Brain microvascular endothelial cell (primary cell): Measurements from ENCODE around the gene LMO1.

ENCODE experiments used
- DNase-seq: peaks from one replicate; pipeline ENCODE4 v3.0.0-alpha.2; 2020
- H3K27ac ChIP-seq: fragments of 250-450 bp; sonication (Bioruptor Pico); 2 replicates; pipeline ENCODE4 v1.5.1; 2020; ENCODE audit warnings: mild to moderate bottlenecking, moderate library complexity
- H3K27me3 ChIP-seq: fragments of 250-450 bp; sonication (Bioruptor Pico); replicated peaks from 2 replicates; pipeline ENCODE4 v1.5.1; 2020; ENCODE audit warnings: mild to moderate bottlenecking
- H3K36me3 ChIP-seq: fragments of 250-450 bp; sonication (Bioruptor Pico); replicated peaks from 2 replicates; pipeline ENCODE4 v1.5.1; 2020; ENCODE audit warnings: mild to moderate bottlenecking
- H3K4me3 ChIP-seq: 2 replicates; pipeline ENCODE4 v1.5.1; 2011; ENCODE audit warnings: low read depth, mild to moderate bottlenecking, control low read depth, low read length, moderate library complexity
- in situ Hi-C: cut with HindIII; loops from 2 replicates; pipeline ENCODE4 v1.10.0; 2017; ENCODE audit warnings: low sequenced_read_pairs, low pct_ligation_motif_present
- TF ChIP-seq, protein P1 (sequence below): IDR thresholded peaks from 2 replicates; pipeline ENCODE4 v1.5.1; 2011; ENCODE audit warnings: low read depth, mild to moderate bottlenecking, moderate library complexity, low read length, control low read depth, inconsistent platforms; ENCODE audit errors: missing control alignments

Gene LMO1

DNA sequence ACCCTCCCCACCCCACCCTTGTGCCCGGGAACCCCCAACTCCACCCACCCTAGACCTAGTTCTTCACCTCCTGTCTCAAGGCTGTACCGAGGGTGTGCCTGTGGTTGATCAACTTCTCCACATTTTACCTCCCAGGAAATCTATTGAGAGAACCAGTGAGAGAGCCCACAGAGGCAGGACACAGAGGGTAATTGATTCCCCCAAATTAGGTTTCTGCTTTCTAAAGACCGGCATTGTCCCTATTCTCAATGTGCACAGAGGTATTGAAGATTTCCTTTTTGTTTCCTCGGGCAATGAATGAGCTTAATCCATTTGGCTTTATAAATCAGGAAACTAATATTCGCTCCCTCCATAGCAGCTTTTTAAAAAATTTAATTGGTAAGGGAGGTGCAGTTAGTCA lies 6.0 kb upstream of the LMO1 start:
- Histone ChIP-seq H3K27me3 (peaks cover 44% of the 10 kb centered on the region), H3K4me3 (no peak overlapping the region), H3K36me3 (no peaks in the 10 kb centered on the region), H3K27ac (no peak overlapping the region)
- TF ChIP-seq, protein P1, sequence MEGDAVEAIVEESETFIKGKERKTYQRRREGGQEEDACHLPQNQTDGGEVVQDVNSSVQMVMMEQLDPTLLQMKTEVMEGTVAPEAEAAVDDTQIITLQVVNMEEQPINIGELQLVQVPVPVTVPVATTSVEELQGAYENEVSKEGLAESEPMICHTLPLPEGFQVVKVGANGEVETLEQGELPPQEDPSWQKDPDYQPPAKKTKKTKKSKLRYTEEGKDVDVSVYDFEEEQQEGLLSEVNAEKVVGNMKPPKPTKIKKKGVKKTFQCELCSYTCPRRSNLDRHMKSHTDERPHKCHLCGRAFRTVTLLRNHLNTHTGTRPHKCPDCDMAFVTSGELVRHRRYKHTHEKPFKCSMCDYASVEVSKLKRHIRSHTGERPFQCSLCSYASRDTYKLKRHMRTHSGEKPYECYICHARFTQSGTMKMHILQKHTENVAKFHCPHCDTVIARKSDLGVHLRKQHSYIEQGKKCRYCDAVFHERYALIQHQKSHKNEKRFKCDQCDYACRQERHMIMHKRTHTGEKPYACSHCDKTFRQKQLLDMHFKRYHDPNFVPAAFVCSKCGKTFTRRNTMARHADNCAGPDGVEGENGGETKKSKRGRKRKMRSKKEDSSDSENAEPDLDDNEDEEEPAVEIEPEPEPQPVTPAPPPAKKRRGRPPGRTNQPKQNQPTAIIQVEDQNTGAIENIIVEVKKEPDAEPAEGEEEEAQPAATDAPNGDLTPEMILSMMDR, result no peak
- in situ Hi-C loops, result no loop called here
- no peak for DNase-seq

DNA sequence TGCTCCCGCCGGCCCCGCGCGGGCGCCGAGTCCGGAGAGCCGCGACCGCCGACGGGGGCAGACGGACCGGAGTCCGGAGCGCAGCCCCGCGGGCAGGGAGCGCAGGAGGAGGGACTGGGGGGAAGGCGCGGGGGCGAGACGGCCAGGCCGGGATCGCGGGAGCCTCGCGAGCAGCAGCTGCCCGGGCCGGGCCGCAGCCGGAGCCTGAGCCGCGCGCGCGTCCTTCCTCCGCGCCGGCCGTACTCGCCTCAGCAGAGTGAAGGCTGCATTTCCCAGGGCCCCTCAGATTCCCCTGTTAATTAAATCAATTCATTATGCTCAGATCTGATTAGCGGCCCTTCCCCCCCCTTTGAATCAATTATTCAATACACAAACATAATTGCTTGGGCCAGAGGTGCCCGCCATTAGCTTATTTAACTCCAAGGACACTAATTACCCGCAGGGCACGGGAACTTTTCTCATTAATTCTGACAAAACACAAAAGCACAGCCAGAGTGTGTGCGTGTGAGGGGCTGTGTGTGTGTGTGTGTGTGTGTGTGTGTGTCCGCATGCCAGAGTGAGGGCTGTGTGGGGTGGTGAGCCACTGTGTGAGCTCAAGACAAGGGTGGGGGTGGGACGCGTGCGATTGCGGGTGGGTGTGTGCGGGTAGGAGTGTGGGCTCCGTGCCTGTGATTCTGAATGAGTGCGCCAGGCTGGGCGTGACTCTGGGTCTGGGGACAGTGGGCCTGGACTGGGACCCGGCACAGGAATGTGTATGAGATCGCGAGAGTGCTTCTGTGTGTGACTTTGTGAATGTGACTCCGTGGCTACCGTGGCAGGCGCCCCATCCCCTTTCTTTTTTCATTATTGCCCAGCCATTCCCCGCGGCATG lies 5.1 kb upstream of the LMO1 start:
- Histone ChIP-seq H3K27me3 (peaks cover 48% of the 10 kb centered on the region), H3K36me3 (no peaks in the 10 kb centered on the region), H3K4me3 (no peak overlapping the region), H3K27ac (no peak overlapping the region)
- TF ChIP-seq, protein P1, result no peak
- in situ Hi-C loops, result no loop called here
- DNase-seq, result no peak

DNA sequence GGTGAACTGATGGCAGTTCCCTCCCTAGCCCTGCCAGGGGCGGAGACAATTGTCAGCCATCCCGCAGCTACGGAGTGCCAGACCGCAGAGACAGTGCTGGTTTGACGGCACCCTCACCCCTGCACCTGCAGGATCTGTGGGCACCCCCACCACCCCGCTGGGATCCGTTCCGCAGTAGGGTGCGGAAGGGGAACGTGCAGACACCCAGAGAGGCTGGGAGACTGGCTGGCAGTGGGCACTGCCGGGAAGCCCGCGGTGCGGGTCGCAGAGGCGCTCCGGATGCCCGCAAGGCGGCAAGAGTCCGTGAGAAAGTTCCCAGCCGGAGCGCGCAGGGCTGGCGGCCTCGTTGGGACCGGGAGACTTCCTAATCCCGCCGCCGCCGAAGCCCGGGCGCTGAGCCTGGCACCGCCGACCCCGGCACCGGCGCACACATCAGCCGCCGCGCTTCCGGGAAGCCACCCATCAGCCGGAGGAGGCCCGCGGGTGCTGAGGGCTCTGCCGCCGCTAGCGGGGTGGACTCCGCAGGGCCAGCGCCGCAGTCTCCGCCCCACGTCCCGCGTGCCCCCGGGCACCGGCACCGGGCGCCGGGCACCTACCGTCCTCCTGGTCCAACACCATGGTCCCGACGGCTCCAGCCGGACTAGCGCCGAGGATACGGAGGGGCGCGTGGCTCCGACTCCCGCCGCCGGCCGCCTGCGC lies 4.3 kb upstream of the LMO1 start:
- Histone ChIP-seq H3K4me3 (peak overlapping the region; percentile 32), H3K27me3 (peaks cover 52% of the 10 kb centered on the region), H3K36me3 (no peaks in the 10 kb centered on the region), H3K27ac (no peak overlapping the region)
- TF ChIP-seq, protein P1, result no peak
- in situ Hi-C loops, result no loop called here
- no peak for DNase-seq

DNA sequence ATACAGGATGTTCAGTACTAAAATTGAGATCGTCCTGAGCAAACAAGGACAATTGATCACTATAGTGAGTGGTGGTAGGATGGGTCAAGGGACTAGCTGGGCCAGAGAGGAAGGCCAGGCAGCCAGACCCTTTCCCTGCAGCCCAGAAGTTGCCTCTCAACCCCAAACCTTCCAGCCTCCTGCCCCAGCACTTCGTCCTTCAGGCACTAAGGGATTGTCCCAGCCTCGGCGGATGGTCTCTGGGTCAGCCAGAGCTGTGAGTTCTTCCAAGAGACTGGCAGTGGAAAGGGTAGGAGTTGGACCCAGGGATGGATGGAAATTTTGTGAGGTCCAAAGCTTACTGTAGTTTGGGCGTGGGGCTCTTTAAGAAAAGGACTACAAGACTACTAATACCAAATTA lies 3.6 kb upstream of the LMO1 start:
- no peak for DNase-seq
- Histone ChIP-seq H3K36me3 (no peaks in the 10 kb centered on the region), H3K27ac (no peak overlapping the region), H3K27me3 (peaks cover 56% of the 10 kb centered on the region), H3K4me3 (no peak overlapping the region)
- in situ Hi-C loops, result no loop called here
- TF ChIP-seq, protein P1, result no peak

DNA sequence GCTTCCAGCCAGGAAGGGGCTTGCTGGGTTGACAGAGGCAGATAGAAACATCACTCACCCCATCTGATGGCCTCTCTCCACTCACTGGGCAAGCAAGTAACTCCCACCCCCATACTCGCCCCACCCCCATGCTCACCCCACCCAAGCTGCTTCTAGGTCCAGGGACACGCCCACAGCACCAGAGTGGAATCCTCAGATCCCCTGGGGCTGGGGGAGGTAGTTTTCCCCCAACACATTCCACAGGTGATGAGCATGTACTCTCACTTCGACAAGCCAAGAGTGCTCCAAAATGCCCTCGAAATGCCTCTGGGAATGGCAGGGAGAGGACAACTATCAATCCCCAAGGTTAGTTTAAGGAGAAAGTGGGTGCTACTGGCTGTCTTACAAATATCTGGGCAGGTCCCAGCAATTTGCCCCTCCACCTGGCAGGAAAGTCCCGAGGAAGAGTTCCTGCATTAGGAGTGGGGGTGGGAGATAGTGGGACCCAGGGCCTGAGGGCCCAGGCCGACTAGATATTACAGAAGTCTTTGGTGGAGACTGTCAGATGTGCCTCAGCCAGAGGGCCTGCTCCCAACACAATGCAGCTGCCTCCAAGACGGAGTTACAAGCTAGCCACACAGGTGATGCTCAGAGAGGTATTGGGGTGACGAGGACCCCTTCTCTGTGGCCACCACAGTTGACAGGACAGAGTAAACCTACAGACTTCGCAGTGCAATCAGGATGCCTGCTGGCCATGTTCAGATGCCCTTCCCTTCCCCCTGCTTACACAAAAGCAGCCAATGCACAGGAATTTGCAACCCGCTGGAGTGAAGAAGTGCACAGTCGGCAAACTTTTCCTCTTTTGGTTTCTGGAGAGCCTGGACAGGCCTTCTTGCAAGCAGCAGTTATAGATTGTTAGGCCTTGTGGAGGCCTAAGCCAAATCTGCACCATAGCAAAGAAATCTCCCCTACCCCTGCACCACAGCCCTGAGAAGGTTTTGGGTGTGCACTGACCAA lies 2.9 kb upstream of the LMO1 start:
- in situ Hi-C loops, result no loop called here
- no peak overlapping the region for H3K4me3 ChIP-seq
- no peak overlapping the region for H3K27ac ChIP-seq
- no peaks in the 10 kb centered on the region for H3K36me3 ChIP-seq
- DNase-seq, result no peak
- peaks cover 63% of the 10 kb centered on the region for H3K27me3 ChIP-seq
- TF ChIP-seq, protein P1, result no peak
